Upper lobe of right lung (tissue), 1 donor: ENCODE data around the gene CDH12. TPM values are rescaled to one million over a fixed set of nuclear protein-coding genes. Genes with fewer than 3 reads are reported as not detected.
"Not testable (repeated sequence)": the region's sequence is repeated elsewhere in the genome, so short reads cannot be mapped to it uniquely, and the experiment has no call there.

Experiments used
- ATAC-seq: fragments of 200-7000 bp; cut with Tn5 transposase; one replicate; pipeline ENCODE4 v1.9.1; 2020; ENCODE audit warnings: mild to moderate bottlenecking, moderate library complexity
- DNase-seq: peaks from one replicate; pipeline ENCODE4 v3.0.0-alpha.2; 2020
- H3K27ac ChIP-seq: fragments of 200-600 bp; one replicate; pipeline ENCODE4 v1.8.0; 2022
- H3K27me3 ChIP-seq: fragments of 200-600 bp; one replicate; pipeline ENCODE4 v1.8.0; 2022; ENCODE audit warnings: mild to moderate bottlenecking
- H3K36me3 ChIP-seq: fragments of 200-600 bp; one replicate; pipeline ENCODE4 v1.8.0; 2022
- H3K4me1 ChIP-seq: fragments of 200-600 bp; one replicate; pipeline ENCODE4 v1.8.0; 2022
- H3K4me3 ChIP-seq: fragments of 200-600 bp; one replicate; pipeline ENCODE4 v1.8.0; 2022; ENCODE audit warnings: mild to moderate bottlenecking
- H3K9me3 ChIP-seq: fragments of 200-600 bp; one replicate; pipeline ENCODE4 v1.8.0; 2022
- intact Hi-C: fragments of 100-400 bp; cut with DNase I; formaldehyde crosslinking; loops from one replicate; pipeline ENCODE4 v1.11.0; 2022
- total RNA-seq: library from RNA; stranded (reverse); fragmentation: NEBNext Ultra II Directional; extraction: Animal tissue kit (Norgen Biotek cat#: 25700); gene quantifications from one replicate; pipeline ENCODE4 v1.2.1, GENCODE V29; 2021
- TF ChIP-seq, protein P1 (sequence below): fragments of 200-600 bp; IDR thresholded peaks from one replicate; pipeline ENCODE4 v1.8.0; 2022; ENCODE audit warnings: antibody characterized with exemption
- donor health status: DM: no; HTN: yes; CAD: no; lungs with severe emphysema.

Gene CDH12
- total RNA-seq, 1 donor from 2014 or later, result not detected

DNA sequence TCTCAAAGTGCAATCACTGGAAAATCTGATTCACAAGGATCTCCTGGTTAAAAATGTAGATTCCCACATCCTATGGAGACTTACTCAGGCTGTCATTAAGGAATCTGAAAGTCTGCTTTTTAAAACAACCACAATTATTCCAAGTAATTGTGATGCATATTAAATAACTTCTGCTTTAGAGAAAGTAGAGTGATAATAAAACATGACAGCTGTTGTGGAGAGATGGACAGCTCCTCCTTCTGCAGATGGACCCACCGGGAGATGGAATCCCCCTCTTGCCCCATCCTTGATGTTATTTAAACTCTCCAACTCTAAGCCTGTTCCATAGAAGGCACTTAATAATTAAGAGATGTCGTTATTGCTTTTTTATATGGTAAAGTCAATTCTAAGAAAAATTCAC, 802.2 kb downstream of the CDH12 start:
- Histone ChIP-seq H3K9me3 (no peaks in the 10 kb centered on the region), H3K36me3 (no peaks in the 10 kb centered on the region), H3K4me1 (no peaks in the 10 kb centered on the region), H3K27me3 (no peaks in the 10 kb centered on the region), H3K27ac (no peak overlapping the region), H3K4me3 (no peak overlapping the region)
- intact Hi-C loops, result no loop called here
- ATAC-seq (no peak), DNase-seq (no peak)
- TF ChIP-seq, protein P1, sequence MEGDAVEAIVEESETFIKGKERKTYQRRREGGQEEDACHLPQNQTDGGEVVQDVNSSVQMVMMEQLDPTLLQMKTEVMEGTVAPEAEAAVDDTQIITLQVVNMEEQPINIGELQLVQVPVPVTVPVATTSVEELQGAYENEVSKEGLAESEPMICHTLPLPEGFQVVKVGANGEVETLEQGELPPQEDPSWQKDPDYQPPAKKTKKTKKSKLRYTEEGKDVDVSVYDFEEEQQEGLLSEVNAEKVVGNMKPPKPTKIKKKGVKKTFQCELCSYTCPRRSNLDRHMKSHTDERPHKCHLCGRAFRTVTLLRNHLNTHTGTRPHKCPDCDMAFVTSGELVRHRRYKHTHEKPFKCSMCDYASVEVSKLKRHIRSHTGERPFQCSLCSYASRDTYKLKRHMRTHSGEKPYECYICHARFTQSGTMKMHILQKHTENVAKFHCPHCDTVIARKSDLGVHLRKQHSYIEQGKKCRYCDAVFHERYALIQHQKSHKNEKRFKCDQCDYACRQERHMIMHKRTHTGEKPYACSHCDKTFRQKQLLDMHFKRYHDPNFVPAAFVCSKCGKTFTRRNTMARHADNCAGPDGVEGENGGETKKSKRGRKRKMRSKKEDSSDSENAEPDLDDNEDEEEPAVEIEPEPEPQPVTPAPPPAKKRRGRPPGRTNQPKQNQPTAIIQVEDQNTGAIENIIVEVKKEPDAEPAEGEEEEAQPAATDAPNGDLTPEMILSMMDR, result no peak

DNA sequence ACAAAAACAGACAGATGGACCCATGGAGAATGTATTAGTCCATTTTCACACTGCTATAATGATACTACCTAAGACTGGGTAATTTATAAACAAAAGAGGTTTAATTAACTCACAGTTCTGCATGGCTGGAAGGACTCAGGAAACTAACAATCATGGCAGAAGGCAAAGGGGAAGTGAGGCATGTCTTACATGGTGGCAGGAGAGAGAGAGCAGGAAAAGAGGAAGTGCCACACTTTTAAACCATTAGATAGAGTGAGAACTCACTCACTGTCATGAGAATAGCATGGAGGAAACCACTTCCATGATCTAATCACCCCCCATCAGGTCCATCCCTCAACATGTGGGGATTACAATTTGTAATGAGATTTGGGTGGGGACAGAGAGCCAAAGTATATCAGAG, 808.9 kb downstream of the CDH12 start:
- intact Hi-C loops, result no loop called here
- no peaks in the 10 kb centered on the region for H3K9me3 ChIP-seq
- DNase-seq, result no peak
- no peaks in the 10 kb centered on the region for H3K36me3 ChIP-seq
- no peaks in the 10 kb centered on the region for H3K27me3 ChIP-seq
- H3K4me3 ChIP-seq, result no peak overlapping the region
- ATAC-seq, result no peak
- no peaks in the 10 kb centered on the region for H3K4me1 ChIP-seq
- no peak overlapping the region for H3K27ac ChIP-seq
- TF ChIP-seq, protein P1, result no peak

DNA sequence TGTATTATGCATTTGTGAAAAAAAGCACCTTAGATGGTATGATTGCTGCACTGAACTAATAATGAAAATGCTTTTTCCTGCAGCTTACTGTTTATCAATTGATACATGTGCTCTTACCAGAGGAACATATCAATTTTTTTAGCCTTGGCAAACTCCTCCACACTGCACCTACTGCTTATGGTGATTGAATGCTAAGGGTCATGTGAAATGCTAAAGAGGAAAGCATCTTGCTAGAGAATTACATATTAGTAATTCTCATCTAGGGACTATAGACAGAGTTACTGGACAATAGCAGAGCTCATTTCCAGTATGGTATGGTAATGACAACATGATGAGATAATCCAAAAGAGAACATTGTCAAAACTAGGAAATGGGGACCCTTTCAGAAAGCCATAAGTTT, 817.1 kb downstream of the CDH12 start:
- Histone ChIP-seq H3K27me3 (no peaks in the 10 kb centered on the region), H3K9me3 (no peaks in the 10 kb centered on the region), H3K4me3 (no peak overlapping the region), H3K36me3 (no peaks in the 10 kb centered on the region), H3K27ac (no peak overlapping the region), H3K4me1 (no peaks in the 10 kb centered on the region)
- TF ChIP-seq, protein P1, result no peak
- ATAC-seq (no peak), DNase-seq (no peak)
- intact Hi-C loops, result no loop called here

- H3K36me3 ChIP-seq, result no peaks in the 10 kb centered on the region
- ATAC-seq (no peak), DNase-seq (no peak)
- no peaks in the 10 kb centered on the region for H3K27me3 ChIP-seq
- intact Hi-C loops, result no loop called here
- H3K9me3 ChIP-seq, result no peaks in the 10 kb centered on the region
- TF ChIP-seq, protein P1, result no peak
- H3K27ac ChIP-seq, result no peak overlapping the region
- H3K4me1 ChIP-seq, result no peaks in the 10 kb centered on the region
- H3K4me3 ChIP-seq, result no peak overlapping the region
These were observed 820.1 kb downstream of the CDH12 start for GRCh38 chr5:22033066-22033465.

GRCh38 chr5:22023784-22024183, 829.4 kb downstream of the CDH12 start:
- Histone ChIP-seq H3K27ac (no peak overlapping the region), H3K4me1 (no peaks in the 10 kb centered on the region), H3K9me3 (no peaks in the 10 kb centered on the region), H3K36me3 (no peaks in the 10 kb centered on the region), H3K27me3 (no peaks in the 10 kb centered on the region), H3K4me3 (no peak overlapping the region)
- intact Hi-C loops, result no loop called here
- DNase-seq (no peak), ATAC-seq (no peak)
- TF ChIP-seq, protein P1, result no peak

GRCh38 chr5:22012893-22013292, 840.3 kb downstream of the CDH12 start:
- DNase-seq, H3K9me3 ChIP-seq, H3K27ac ChIP-seq, ATAC-seq, intact Hi-C loops, H3K36me3 ChIP-seq, H3K4me3 ChIP-seq, H3K27me3 ChIP-seq, H3K4me1 ChIP-seq: not testable (repeated sequence)

DNA sequence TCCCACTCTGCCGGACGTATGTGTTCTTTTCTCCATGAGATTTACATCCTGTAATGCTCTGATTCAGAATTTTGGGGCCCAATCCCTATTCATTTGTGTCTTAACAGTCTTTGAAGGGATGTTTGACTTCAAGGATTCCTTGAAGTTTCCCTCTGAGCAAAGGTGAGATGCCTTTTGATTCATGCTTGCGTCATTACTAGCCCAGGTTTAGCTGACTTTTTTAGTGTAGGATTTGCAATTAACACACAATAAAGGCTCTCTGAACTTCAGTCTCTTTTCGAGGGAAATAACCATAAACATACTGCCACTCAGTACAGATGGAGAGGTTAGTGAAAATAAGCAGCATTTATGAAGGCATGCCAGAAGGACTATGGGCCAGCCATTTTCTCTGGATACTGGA, 842.3 kb downstream of the CDH12 start:
- H3K36me3 ChIP-seq, H3K27ac ChIP-seq, H3K4me3 ChIP-seq, H3K9me3 ChIP-seq, DNase-seq, intact Hi-C loops, ATAC-seq, H3K4me1 ChIP-seq, H3K27me3 ChIP-seq: not testable (repeated sequence)

- H3K4me3 ChIP-seq, H3K4me1 ChIP-seq, DNase-seq, ATAC-seq, H3K36me3 ChIP-seq, H3K9me3 ChIP-seq, H3K27ac ChIP-seq, intact Hi-C loops, H3K27me3 ChIP-seq: not testable (repeated sequence)
These were observed 852.0 kb downstream of the CDH12 start for GRCh38 chr5:22001097-22001496.

- H3K27me3 ChIP-seq, ATAC-seq, H3K4me3 ChIP-seq, intact Hi-C loops, H3K4me1 ChIP-seq, DNase-seq, H3K36me3 ChIP-seq, H3K27ac ChIP-seq, H3K9me3 ChIP-seq: not testable (repeated sequence)
These were observed 867.3 kb downstream of the CDH12 start for GRCh38 chr5:21985799-21986198.

DNA sequence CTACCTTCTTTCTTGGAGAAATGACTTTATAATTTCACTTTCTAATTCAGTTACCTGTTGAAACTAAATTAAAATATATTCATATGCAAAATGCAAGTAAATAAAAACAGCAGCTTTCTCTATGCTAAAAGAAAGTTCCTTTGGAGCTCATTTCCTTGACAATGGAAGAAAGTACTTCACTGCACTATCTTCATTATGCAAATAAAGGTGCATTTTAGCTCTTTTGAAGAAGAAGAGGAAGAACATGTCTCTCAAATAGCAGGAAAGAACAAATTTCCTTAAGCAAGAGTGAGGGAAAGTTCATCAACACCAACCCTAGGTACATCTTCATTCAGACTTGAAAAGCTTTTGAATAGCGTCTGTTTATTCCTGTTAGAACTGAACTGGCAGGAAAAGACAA, 901.6 kb downstream of the CDH12 start:
- H3K27ac ChIP-seq, DNase-seq, H3K4me1 ChIP-seq, H3K27me3 ChIP-seq, H3K9me3 ChIP-seq, H3K4me3 ChIP-seq, intact Hi-C loops, H3K36me3 ChIP-seq, ATAC-seq: not testable (repeated sequence)
